Muscle of arm (tissue), 12 donors: ENCODE measurements around the gene MRPL17. TPM values are rescaled to one million over a fixed set of nuclear protein-coding genes. Genes with fewer than 3 reads are reported as not detected.
A peak's percentile ranks its signal among the peaks of the same experiment; 100 is the strongest.

Experiments
- DNase-seq: peaks from one replicate; pipeline ENCODE4 v3.0.0-alpha.2; 2013
- polyA plus RNA-seq, 12 donors: library from polyadenylated mRNA; unstranded; fragments of 120-200 nt; gene quantifications; one replicate each; pipeline ENCODE4 v1.2.1, GENCODE V29; 2013; ENCODE audit not compliant: insufficient read length in 12 of 12

MRPL17 gene
- polyA plus RNA-seq, 12 donors: 53.7 to 70.9 (median 61.2) TPM; not detected in 1

DNA sequence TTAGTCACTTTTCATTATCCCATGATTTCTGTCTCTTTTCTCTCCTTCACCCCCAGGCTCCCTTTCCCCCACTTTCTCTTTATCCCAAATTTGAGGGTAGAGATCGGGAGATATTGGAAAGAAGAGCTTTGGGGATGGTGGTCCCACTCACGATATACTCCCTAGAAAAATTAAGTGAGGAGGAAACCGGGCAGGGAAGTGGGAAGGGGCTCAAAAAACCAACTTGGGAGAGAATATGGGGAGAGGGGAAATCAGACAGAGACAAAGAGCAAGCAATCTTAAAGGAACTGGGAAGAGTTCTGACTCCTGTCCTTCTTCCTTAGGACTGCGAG, 26.6 kb downstream of the MRPL17 start:
- DNase-seq: no peak

DNA sequence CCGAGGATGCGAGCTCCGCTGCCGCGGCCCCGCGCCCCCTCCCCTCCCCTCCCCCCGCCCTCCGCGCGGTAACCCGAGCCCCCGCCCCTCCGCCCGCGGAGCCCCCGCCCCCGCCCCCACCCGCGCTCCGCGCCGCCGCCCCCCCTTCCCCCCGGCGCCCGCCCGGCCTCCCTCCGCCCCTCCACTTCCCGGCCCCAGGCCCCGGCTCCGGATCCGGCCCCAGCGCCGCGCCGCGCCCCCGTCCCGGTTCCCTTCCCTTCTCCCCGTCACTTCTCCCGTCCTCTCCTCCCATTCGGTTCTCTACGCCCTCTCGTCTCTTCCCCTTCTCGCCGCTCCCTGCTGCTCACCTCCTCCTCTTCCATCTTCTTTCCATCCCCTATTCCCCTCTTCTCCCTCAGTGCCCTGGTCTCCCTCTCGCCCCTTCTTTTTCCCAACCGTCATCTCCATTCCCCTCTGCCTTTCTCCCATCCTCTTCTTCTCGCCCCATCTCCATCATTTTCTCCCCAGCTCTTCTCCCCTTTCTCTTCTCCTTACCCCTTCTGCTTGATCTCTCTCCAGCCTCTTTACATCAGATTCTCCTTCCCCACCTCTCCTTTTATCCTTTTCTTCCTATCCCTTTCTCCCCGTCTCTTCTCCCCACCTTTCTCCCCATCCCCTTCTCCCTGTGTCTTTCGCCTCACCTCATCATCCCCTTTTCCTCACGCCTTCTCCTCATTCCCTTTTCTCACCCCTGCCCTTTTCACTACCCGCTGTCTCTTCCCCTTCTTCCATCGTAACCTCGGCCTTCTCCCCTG, 27.2 kb downstream of the MRPL17 start, which contains the start of gene DCHS1:
Gene DCHS1 (minus strand): TSS at position 20 of the 794 bp plus-strand sequence. CDS start 14,196 bp downstream, outside the sequence.
- peak; percentile 70 for DNase-seq

DNA sequence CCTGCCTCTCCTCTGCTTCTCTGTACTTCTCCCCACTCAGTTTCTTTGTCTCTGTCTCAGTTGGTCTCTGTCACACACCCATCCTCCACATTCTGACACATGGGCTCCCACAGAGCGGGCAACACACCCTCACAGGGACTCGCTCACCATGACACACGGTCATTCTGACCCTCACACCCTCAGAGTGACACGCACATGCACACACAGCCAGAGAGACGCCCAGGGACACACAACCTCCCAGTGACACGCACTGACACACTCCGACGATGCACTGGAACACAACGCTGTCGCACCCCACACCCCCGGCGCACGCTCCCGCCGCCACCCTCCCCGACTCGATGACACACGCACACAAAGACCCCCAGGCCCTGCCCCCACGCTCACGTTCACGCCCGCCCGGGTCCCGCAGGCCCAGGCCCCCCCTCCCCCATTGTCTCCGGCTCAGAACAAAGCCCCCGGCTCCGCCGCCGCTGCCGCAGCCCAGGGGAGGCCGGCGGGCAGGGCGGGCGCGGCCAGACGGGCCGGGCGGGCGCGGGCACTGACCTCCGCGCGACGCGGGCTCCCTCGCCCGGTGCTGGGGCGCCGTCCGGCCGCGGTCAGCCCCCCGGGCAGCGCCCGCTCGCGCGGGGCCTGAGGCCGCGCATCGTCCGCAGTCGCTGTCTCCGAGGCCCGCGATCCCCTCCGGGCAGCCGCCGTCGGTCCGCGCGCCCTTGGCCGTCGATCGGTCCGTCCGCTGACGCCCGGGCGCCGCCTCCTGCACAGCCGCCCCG, 27.9 kb downstream of the MRPL17 start:
- peak; percentile 59 for DNase-seq

DNA sequence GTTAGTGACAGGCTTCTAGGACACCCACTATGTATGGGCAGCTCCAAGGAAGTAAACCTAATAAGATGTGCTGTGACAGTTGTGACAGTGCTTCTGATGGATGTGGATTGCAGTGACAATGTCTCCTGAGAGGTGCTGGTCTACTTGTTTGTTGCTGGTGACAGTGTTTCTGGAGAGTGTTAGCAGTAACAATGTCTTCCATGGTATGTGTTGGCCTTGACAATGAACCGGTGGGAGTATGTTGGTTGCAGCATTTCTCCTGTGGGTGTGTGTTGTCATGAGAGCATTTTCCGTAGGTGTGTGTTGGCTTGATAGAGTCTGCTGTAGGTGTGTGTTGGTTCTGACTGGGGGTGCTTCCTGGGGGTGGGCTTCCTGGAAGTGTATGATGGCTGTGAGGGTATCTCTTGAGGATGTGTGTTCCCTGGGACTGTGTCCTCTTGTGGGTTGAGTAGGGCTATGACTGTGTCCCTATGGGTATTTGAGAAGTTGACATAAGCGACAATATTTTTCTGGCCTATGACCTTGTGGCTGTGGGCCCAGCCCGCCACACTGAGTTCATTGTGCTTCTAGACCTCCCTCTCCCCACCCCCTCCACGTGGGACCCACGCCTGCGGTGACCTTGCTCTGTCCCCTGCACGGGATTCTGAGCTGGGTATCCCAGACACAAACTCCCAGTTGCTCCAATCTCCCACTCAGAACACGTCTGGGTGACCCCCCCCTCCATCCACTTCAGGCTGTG, 28.7 kb downstream of the MRPL17 start:
- no peak for DNase-seq

DNA sequence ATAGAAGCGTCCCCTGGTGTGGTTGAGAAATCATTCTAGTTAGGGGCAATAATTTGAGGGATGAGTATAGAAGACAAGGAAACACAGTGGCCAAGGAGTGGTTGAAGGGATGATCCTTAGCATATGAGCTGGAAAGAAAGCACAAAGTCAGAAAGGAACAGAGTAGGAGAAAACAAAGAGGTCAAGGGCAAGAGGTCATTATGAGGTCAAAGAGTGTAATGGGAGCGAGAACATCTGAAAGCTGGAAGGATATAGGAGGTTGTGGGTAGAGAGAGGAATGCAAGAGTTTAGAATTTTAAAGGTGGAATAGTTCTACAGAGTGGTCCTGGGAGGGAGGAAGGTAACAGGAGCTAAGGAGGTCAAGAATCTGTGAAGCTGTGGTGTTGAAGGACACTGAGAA, 29.5 kb downstream of the MRPL17 start:
- DNase-seq: no peak

DNA sequence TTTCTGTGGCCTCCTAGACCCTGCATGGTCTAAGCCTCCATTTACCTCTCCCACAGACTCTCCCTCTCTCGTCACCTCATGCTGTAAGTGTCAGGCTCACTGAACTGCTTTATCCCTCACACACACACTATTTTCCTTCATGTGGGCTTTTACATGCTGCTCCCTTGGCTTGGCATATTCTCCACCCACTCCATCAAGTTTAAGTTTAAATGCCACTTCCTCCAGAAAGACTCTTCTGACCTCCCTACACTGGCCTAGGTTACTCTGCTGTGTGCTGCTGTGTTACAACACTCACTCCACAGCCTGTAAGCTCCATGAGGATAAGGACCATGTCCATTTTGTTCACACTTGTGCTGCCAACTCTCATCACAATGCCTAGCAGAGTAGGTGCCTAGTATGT, 30.0 kb downstream of the MRPL17 start:
- DNase-seq: no peak

DNA sequence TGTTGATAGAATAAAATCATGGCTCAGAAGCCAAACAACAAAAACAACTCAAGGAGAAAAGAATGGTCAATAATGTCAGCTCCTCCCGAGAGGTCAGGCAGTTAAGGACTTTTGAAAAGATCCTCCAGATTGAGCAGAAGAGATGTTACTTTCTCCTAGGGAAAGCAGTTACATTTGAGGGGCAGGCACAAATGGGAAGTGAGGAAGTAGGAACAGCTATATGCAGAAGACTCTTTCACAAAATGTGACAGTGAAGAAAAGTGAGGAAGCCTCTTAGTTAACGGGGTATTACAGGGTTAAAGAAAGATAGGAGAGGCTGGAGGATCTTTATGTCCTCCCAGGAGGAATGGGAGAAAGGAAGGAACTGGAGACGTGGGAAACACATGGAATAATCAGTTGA, 31.0 kb downstream of the MRPL17 start:
- DNase-seq: no peak

DNA sequence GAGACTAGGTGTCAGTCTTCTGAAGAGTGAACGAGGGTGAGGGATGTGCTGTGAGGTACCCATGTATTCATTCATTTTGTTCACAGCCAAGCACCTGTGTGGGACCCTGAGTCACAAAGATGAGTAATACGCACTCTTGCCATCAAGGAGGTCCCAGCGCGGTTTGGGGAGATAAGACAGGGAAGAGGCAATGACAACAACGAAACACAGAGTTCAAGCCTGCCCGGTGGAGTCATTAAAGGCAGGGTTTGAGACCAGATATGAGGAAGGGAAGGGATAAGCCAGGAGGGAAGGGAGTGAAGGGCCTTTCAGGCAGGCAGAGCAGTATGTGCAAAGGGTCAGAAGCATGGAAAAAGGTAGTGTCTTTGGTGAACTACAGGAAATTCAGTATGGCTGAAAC, 32.2 kb downstream of the MRPL17 start:
- no peak for DNase-seq

DNA sequence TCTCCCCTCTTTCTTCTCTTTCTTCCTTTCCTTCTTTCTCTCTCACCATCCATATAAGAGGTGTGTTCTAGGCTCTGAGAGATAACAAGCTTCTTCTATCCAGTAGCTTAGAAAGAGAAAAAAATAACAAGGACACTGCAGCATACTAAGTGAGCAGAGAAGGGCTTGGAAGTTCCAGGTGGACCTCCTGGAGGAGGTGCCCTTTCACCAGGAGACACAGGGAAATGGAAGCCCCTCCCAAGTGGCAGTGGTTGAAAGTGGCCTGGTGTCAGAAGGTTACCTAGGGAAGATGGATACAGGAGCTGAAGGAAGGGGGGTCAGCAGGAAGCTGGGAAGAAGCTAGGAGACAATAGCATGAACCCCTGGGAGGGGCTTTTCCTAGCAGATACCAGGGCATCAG, 33.0 kb downstream of the MRPL17 start:
- DNase-seq: no peak

DNA sequence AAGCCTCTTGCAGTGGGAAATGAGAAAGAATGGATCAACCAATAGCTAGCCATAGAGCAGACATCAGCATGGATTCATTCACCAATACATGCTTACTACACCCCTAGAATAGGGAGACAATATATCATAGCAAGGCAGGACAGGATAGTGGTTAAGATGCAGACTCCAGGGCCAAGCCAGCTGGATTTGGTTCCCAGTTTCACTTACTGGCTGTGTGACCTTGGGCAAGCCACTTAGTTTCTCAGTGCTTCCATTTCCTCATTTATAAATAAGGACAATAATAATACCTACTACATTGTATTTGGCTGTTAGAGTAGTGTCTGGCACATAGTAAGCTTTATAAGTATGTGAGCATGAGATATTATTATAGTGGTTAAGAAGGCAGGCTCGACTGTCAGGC, 34.6 kb downstream of the MRPL17 start:
- DNase-seq: no peak

DNA sequence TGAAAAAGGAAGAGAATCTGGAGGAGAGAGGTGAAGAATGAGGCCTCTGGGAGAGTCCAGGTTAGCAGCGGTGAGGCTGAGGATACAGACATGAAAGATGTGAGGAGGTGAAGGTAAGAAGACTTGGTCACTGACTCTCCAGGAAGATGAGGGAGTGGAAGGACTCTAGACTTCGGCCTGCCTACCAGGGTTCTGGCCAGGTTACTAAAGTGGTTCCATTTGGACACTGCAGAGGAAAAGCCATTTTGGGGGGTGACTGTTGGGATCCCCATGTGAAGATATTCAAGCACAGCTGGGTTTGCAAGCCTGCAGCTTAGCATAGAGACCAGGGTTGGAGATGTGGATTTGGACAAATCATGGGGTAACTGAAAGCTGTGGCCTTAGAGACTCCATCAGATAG, 35.3 kb downstream of the MRPL17 start:
- no peak for DNase-seq

DNA sequence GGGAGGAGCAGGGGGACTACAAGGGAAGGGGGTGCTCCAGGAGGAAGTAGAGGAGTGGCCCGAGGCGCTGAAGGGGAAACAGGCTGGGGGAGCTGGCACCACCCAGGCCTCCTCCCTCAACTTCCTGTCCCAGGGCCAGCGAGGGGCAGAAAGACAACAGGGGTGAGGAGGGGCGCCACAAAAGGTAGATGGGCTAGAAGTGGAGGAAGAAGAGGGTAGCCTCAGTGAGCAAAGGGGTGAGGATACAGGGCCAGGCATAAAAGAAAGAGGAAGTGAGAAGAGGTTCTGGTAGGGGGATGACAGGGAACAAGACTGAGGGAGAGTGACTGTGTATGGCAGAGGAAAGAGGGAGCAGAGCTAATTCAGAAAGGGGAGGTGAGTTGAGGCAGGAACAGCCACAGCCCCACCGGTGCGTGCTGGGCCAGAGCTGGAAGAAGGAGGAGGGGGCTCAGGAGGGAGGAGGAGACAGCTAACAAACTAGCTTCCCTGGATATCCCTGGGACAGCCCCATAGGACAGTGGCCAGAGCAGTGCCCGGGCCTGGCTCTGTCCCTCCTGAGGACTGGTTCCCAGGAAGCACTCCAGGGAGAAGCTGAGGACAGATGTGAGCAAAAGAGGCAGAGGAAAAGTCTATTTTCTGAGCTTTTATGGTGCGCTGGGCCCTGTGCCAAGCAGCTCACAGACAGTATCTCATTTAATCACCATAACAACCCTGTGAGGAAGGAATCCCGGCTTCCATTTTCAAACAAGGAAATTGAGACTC, 36.0 kb downstream of the MRPL17 start:
- peak; percentile 72 for DNase-seq

DNA sequence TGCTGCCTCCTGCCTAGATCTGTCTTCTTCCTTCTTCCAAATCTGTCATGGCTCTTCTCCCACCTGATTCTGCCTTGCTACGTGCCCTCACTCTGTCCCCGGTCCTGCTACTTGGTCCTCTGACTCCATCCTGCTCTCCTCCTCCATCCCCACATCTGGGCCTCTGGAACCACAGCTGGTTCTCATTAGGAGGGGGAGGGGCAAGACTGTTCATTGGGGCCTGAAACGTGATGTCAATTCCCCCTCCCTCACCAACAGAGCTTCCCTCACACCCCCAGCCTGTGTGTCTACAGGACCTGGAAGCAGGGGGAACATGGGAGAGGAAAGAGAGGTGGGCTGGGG, 36.6 kb downstream of the MRPL17 start:
- peak; percentile 94 for DNase-seq

DNA sequence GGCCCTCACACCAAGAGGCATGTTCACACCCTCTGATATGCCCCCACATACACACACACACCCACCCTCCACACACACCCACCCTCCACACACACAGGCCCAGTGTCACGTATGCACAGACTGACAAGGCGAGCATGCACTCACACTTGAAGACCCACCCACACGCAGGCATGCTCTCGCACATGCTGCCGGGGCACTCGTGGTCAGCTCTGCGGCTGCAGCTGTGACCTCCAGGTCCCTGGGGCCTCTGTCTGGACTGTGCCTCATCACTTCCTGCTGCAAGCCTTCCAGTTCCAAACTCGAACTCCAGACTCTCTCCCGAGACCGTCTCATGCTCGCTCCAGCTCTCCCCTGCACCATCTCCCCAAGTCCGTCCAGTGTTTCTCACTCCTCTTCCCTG, 37.1 kb downstream of the MRPL17 start:
- peak; percentile 88 for DNase-seq

DNA sequence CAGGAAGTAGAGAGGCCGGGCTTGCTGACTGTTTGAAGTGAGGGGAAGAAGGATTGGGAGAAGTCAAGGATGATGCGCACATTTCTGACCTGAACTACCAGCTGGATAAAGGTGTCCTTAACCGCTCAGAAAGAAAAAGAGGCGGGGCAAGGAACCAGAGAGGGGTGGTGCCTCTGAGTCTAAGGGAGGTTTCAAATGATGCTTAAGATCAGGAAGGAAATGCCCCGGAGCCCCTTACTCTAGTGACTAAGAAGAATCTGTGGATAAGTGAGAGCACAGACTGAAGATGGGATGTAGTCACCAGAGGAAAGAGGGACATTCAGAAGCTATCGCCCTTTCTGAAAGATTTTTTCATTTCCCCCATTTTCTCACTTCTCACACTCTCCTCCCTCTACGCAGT, 40.2 kb downstream of the MRPL17 start:
- DNase-seq: no peak

DNA sequence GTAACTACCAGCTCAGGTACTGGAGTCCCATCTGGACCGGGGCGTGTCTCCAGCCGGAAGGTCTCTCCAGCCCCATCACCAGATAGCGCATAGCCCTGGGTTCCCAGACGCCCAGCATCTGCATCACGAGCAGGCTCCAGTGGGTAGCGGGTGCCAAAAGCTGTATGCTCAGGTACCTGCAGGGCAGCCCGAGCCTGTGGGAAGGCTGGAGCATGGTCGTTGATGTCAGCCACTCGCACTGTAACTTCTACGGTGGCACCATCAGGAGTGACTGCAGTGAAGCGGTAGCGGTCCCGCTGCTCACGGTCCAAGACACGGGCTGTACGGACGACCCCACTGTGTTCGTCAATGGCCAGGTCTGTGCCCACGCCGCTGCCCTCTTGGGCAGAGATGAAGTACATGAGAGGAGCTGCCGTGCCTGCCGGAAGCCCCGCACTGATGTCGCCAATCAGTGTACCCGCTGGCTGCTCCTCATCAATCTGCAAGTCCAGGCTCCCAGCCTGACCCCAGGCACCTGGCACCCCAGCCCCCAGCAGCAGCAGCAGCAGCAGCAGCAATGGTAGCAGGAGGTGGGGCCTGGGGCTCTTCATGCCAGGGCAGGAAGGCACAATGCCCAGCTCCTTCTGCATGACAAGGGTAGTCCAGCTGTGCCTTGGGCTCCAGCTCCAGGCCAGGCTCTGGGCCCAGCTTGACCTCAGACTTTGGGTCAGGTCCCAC, 42.0 kb downstream of the MRPL17 start:
- no peak for DNase-seq

DNA sequence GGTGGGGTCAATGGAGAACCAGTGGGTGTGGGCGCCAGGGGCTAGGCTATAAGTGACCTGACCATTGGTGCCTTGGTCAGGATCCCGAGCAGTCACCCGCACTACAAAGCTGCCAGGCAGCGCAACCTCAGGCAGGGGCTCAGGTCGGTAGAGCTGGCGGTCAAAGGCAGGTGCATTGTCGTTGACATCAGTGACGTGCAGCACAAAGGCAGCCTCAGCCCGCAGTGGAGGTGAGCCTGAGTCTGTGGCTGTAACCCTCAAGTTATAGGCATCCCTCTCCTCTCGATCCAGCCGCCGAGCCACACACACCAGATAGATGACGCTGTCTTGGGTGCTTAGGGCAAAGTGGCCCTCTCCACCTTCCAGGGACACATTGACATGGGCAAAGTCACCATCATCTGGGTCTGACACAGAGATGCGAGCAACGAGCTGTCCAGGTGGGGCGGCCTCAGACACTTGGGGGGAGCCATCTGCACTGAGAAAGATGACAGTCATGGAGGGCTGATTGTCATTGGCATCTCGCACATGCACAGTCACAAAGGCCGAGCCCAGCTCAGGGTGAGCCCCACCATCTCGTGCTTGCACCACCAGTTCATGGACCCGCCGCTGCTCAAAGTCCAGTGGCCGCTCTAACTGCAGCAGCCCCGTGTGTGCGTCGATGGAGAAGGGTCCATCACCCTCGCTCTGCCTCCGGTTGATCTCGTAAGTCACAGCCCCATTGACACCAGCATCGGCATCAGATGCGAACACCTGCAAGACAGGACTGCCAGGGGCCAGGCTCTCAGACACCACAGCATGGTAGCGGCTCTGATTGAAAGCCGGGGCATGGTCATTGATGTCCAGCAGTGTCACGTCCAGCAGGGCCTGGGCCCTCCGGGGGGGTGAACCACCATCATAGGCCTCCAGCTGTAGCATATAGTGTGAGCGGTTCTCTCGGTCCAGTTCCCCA, 42.8 kb downstream of the MRPL17 start:
- no peak for DNase-seq

DNA sequence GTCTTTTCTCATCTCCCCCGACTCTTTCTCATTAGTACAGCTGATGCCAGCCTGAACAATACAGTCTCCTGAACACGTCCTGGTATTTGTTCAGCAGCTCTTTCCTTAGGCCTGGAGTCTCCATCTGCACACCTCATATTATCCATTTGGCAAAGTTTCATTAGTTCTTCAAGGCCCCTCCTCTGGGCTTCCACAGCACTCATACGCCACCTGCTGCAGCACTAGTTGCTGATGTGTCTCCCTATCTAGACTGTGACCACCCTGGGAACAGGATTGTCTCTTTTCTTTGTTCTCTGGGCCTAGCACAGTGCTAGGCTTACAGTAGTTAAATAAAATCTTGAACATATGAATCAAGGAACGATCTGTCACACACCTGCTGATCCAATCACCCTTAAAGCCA, 44.7 kb downstream of the MRPL17 start:
- DNase-seq: no peak

DNA sequence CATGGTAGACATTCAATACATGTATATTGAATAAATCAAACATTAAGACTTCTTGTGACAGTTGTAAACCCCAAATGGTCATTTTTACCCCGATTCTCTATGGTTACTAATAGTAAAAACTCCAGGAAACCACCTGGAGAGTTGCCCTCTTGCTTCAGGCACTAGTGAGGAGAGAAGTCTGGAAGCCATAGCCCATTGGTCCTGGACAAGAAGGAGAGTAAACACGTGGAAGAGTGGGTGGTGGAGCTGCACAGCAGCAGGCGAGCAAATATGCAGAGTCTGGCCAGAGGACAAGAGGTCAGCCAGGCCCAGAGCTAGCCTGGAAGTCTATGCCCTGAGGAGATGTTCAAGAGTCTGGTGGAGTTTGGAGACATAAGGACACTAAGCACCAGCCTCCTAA, 45.3 kb downstream of the MRPL17 start:
- no peak for DNase-seq

DNA sequence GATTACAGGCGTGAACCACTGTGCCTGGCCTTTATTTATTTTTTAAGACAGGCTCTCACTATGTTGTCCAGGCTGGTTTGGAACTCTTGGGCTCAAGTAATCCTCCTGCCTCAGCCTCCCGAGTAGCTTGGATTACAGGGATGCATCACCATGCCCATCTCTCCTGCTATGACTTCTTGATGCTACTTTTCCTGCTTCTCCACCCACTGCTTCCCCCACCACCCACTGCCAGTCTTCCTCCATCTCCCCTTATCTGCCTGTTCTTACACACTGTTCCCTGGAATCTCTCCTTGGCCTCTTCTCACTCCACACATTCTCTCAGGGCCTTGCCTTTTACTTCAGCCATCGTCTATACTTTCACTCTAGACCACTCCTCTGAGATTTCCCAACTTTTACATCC, 46.7 kb downstream of the MRPL17 start:
- no peak for DNase-seq
